ENCODE results near the gene FNIP1.

DNA sequence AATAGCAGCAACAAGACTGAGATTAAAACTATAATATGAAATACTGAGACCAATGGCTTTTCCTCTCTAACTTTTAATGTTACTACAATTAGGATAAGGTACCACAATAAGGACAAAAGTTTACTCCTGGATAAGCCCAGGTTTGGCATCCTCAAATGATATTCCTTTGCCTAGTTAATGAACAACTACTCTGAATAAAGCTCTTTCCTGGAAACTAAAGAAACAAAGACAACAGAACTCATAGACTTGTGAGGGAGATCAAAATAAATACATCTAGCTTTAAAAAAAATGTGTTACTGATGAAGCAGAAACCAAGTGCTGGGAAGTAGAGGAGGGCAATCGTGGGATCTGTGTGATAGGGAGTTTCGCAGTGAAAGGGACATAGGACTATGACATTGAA lies 142.5 kb downstream of the FNIP1 start:
- TF ChIP-seq, protein P1, sequence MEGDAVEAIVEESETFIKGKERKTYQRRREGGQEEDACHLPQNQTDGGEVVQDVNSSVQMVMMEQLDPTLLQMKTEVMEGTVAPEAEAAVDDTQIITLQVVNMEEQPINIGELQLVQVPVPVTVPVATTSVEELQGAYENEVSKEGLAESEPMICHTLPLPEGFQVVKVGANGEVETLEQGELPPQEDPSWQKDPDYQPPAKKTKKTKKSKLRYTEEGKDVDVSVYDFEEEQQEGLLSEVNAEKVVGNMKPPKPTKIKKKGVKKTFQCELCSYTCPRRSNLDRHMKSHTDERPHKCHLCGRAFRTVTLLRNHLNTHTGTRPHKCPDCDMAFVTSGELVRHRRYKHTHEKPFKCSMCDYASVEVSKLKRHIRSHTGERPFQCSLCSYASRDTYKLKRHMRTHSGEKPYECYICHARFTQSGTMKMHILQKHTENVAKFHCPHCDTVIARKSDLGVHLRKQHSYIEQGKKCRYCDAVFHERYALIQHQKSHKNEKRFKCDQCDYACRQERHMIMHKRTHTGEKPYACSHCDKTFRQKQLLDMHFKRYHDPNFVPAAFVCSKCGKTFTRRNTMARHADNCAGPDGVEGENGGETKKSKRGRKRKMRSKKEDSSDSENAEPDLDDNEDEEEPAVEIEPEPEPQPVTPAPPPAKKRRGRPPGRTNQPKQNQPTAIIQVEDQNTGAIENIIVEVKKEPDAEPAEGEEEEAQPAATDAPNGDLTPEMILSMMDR (IDR thresholded peaks at IDR 0.05): no peak
- TF ChIP-seq POLR2A (IDR thresholded peaks at IDR 0.05) (no peak), EP300 (IDR thresholded peaks at IDR 0.05) (no peak)

All from tibial nerve (tissue), 4 donors.